Spleen (tissue), 7 donors: Measurements from ENCODE around the gene PRAMEF6.
"Not testable (repeated sequence)": the region's sequence is repeated elsewhere in the genome, so short reads cannot be mapped to it uniquely, and the experiment has no call there.

Source experiments
- POLR2A ChIP-seq, 3 donors: fragments of 450-650 bp; IDR thresholded peaks; one replicate each; pipeline ENCODE4 v1.5.1; 2017; ENCODE audit warnings: antibody characterized with exemption in 3 of 3, mild to moderate bottlenecking in 1 of 3
- POLR2AphosphoS5 ChIP-seq, 3 donors: sonication (generic); formaldehyde crosslinking; IDR thresholded peaks; one replicate each; pipeline ENCODE4 v1.5.1; 2017; ENCODE audit warnings: antibody characterized with exemption in 3 of 3
- TF ChIP-seq, protein P1 (sequence below), 11 experiments: fragments of 200-600 bp in 7 of 11; fragments of 450-650 bp in 4 of 11; sonication (generic) in 4 of 11; IDR thresholded peaks in 8 of 11; conservative IDR thresholded peaks in 3 of 11; 1 replicate in 7 of 11; 2 replicates in 4 of 11; pipeline versions ENCODE4 v1.4.0 to v1.8.0; 2016 to 2021; ENCODE audit warnings: antibody characterized with exemption in 11 of 11, inconsistent platforms in 4 of 11, mild to moderate bottlenecking in 1 of 11
- donor health status: DM: no; HTN: no; CAD: no; lungs with moderate emphysema.
- donor health status: DM: no; HTN: no; CAD: no.
- donor health status: DM: no; HTN: no; CAD: no.

- not testable (repeated sequence) for TF ChIP-seq POLR2A, POLR2AphosphoS5 (IDR thresholded peaks at IDR 0.05)
- TF ChIP-seq, protein P1, sequence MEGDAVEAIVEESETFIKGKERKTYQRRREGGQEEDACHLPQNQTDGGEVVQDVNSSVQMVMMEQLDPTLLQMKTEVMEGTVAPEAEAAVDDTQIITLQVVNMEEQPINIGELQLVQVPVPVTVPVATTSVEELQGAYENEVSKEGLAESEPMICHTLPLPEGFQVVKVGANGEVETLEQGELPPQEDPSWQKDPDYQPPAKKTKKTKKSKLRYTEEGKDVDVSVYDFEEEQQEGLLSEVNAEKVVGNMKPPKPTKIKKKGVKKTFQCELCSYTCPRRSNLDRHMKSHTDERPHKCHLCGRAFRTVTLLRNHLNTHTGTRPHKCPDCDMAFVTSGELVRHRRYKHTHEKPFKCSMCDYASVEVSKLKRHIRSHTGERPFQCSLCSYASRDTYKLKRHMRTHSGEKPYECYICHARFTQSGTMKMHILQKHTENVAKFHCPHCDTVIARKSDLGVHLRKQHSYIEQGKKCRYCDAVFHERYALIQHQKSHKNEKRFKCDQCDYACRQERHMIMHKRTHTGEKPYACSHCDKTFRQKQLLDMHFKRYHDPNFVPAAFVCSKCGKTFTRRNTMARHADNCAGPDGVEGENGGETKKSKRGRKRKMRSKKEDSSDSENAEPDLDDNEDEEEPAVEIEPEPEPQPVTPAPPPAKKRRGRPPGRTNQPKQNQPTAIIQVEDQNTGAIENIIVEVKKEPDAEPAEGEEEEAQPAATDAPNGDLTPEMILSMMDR (IDR thresholded peaks at IDR 0.05 in 8 of 11, conservative IDR thresholded peaks at IDR 0.05 in 3 of 11), result not testable (repeated sequence)
These were observed 49.2 kb downstream of the PRAMEF6 start, which contains the start of gene PRAMEF10 for GRCh38 chr1:12898170-12898569.
